ENCODE measurements around the gene PSMA8. TPM values are rescaled to one million over a fixed set of nuclear protein-coding genes. Genes with fewer than 3 reads are reported as not detected.

Gene PSMA8
- total and polyA plus RNA-seq, 2 of the 8 experiments (the other 6 are each of a cell fraction or from before 2014, with no cell fraction given), result not detected

GRCh38 chr18:26090130-26091046, 43.3 kb upstream of the PSMA8 start, which contains the start of gene SS18:
Gene SS18, minus strand, starts transcription at chr18:26090613. Its CDS starts 44 bp downstream, at chr18:26090569.
- FAIRE-seq (no peak), DNase-seq (ENCODE audit: low read depth in 1 of 2, low spot score in 2 of 2) (peak; percentile 77 to 92)
- POLR2A ChIA-PET (ENCODE audit: partially characterized antibody), result interaction anchor here (0.6 to 1.1 kb wide), 5 partner anchors 18 to 511 kb away, joined by 3 to 5 read pairs (median 3); no protein-coding TSS in a partner anchor
- no peak within 1 kb of the TSS for H3K14ac ChIP-seq (ENCODE audit: insufficient read length)
- H3K79me2 ChIP-seq (ENCODE audit: control insufficient read depth in 1 of 2, insufficient read depth in 2 of 2, low read length in 2 of 2), result peaks cover 0 to 43% of the 10 kb centered on the region in 2 experiments; a peak in 2 of 4 replicates
- peak within 1 kb of the TSS; percentile 91 for H4K5ac ChIP-seq (ENCODE audit: insufficient read length, low read depth, low read length)
- peak within 1 kb of the TSS; percentile 88 for H2AFZ ChIP-seq (ENCODE audit: low read length)
- no peak within 1 kb of the TSS for H2BK120ac ChIP-seq (replicated peaks; ENCODE audit: low read depth, low read length)
- H3K79me1 ChIP-seq (ENCODE audit: low read depth, low read length), result no peaks in the 10 kb centered on the region
- peak within 1 kb of the TSS; percentile 95 for H4K8ac ChIP-seq (ENCODE audit: extremely low read depth, insufficient read depth, low read length)
- no peaks in the 10 kb centered on the region for H3K9me3 ChIP-seq (ENCODE audit: insufficient read depth in 2 of 2, low read depth in 1 of 2, low read length in 1 of 2)
- WGBS, 2 experiments (ENCODE audit: extremely low coverage in 1 of 2, insufficient coverage in 1 of 2, insufficient read length in 1 of 2, insufficient replicate concordance in 2 of 2, low coverage in 1 of 2, low lambda C conversion rate in 2 of 2, missing lambda C conversion rate in 1 of 2), result 2% methylated on average over 68 of the region's 89 CpGs; no CpG with 5 or more reads in 1 of the 2 experiments
- H3K23me2 ChIP-seq (ENCODE audit: low read depth, low read length), result peaks cover 11% of the 10 kb centered on the region
- peak within 1 kb of the TSS; percentile 85 for H4K91ac ChIP-seq (replicated peaks; ENCODE audit: insufficient read length, low read length)
- H3K4me1 ChIP-seq (replicated peaks in 1 of 4; ENCODE audit: control insufficient read depth in 3 of 4, insufficient read depth in 4 of 4, low read length in 3 of 4), result peaks cover 0 to 9% (median 0%) of the 10 kb centered on the region in 4 experiments; a peak in 1 of 7 replicates
- H3K27me3 ChIP-seq (replicated peaks in 1 of 4; ENCODE audit: control insufficient read depth in 3 of 4, extremely low read depth in 1 of 4, insufficient read depth in 3 of 4, low read length in 3 of 4), result no peaks in the 10 kb centered on the region
- no peak within 1 kb of the TSS for H2BK15ac ChIP-seq (ENCODE audit: low read length)
- peaks cover 0 to 20% (median 0%) of the 10 kb centered on the region in 4 experiments; a peak in 3 of 8 replicates for H3K36me3 ChIP-seq (ENCODE audit: control insufficient read depth in 2 of 4, insufficient read depth in 4 of 4, low read length in 3 of 4)
- H3K4ac ChIP-seq (replicated peaks; ENCODE audit: insufficient read length, low read depth, low read length), result peak within 1 kb of the TSS; percentile 82
- peaks cover 4 to 5% of the 10 kb centered on the region in 2 experiments for H4K20me1 ChIP-seq (replicated peaks in 1 of 2; ENCODE audit: control insufficient read depth in 1 of 2, insufficient read depth in 2 of 2, low read length in 2 of 2)
- peak within 1 kb of the TSS; percentile 86 for H2BK5ac ChIP-seq (ENCODE audit: low read depth, low read length)
- peak within 1 kb of the TSS; percentile 88 for H2BK12ac ChIP-seq (ENCODE audit: low read depth, low read length)
- peak within 1 kb of the TSS; percentile 66 to 90 for H3K4me2 ChIP-seq (ENCODE audit: insufficient read depth in 1 of 2, low read depth in 2 of 2, low read length in 2 of 2)
- peak within 1 kb of the TSS; percentile 67 to 98 (median 83) for H3K4me3 ChIP-seq (ENCODE audit: extremely low read depth in 1 of 4, insufficient read depth in 2 of 4, low read depth in 3 of 4, low read length in 4 of 4)
- peak within 1 kb of the TSS; percentile 41 for H2BK20ac ChIP-seq (ENCODE audit: low read length)
- CTCF ChIA-PET (ENCODE audit: partially characterized antibody), result interaction anchor here (1.2 kb wide), 1 partner anchor 169 kb away, joined by 3 read pairs; no protein-coding TSS in a partner anchor
- H3K56ac ChIP-seq (replicated peaks; ENCODE audit: insufficient read length, low read depth, low read length), result peak within 1 kb of the TSS; percentile 75
- H3K23ac ChIP-seq (ENCODE audit: insufficient read length), result no peak within 1 kb of the TSS
- H3K18ac ChIP-seq (ENCODE audit: extremely low read depth, low read length), result peak within 1 kb of the TSS; percentile 93
- H3K27ac ChIP-seq (ENCODE audit: low read depth, low read length), result peak within 1 kb of the TSS; percentile 91
- peak within 1 kb of the TSS; percentile 74 to 85 (median 80) for H3K9ac ChIP-seq (replicated peaks in 1 of 4; ENCODE audit: extremely low read depth in 1 of 4, low read depth in 3 of 4, low read length in 3 of 4)
- H2AK5ac ChIP-seq (ENCODE audit: low read depth, low read length), result no peak within 1 kb of the TSS
- TF ChIP-seq ZNF274 (IDR thresholded peaks at IDR 0.05; ENCODE audit: borderline replicate concordance, extremely low read depth, low read length), result no peak
- TF ChIP-seq TAF7 (optimal IDR thresholded peaks at IDR 0.05; ENCODE audit: borderline replicate concordance, low read depth, low read length), result peak; percentile 85
- TF ChIP-seq NANOG (IDR thresholded peaks at IDR 0.05; ENCODE audit: insufficient read depth, low read depth, low read length, poor library complexity, severe bottlenecking), result no peak
- peak; percentile 77; the same call in 1 of the 2 replicates for TF ChIP-seq RBBP5 (IDR thresholded peaks at IDR 0.05; ENCODE audit: borderline replicate concordance, low read depth, low read length)
- peak; percentile 66; the same call in 1 of the 2 replicates for TF ChIP-seq TEAD4 (IDR thresholded peaks at IDR 0.05; ENCODE audit: low read depth, low read length)
- 0 out of 2 replicates have a peak, but pooled peaks have one; percentile 45 for TF ChIP-seq MAX (IDR thresholded peaks at IDR 0.05)
- no peak for TF ChIP-seq POU5F1 (IDR thresholded peaks at IDR 0.05; ENCODE audit: low read depth, low read length)
- TF ChIP-seq SIX5 (IDR thresholded peaks at IDR 0.05; ENCODE audit: low read depth, low read length), result peak; percentile 17; the same call in 1 of the 2 replicates
- TF ChIP-seq HDAC2 (IDR thresholded peaks at IDR 0.05; ENCODE audit: borderline replicate concordance in 1 of 2, low read depth in 2 of 2, low read length in 2 of 2), result peak in 1 of 2 experiments; percentile 73; a peak in 1 of 4 replicates
- no peak for TF ChIP-seq TCF12 (IDR thresholded peaks at IDR 0.05; ENCODE audit: low read depth, low read length)

Measured in H1 (cell line).